ENCODE data around the gene SH2D3C.

The SH2D3C gene

GRCh38 chr9:127778280-127779135, at the start of gene SH2D3C:
TSS of gene SH2D3C (minus strand) at chr9:127778666. CDS start at chr9:127778627, 39 bp downstream.
- no peak for DNase-seq

- no peak for DNase-seq
Observed at GRCh38 chr9:127826253-127826913, 47.9 kb upstream of the SH2D3C start.

- DNase-seq: no peak
Observed at GRCh38 chr9:127825319-127826051, 47.0 kb upstream of the SH2D3C start.

GRCh38 chr9:127822108-127822507, 43.6 kb upstream of the SH2D3C start:
- no peak for DNase-seq

GRCh38 chr9:127818574-127818973, 40.1 kb upstream of the SH2D3C start:
- no peak for DNase-seq

- DNase-seq: no peak
Observed at GRCh38 chr9:127817881-127818434, 39.5 kb upstream of the SH2D3C start.

- no peak for DNase-seq
Observed at GRCh38 chr9:127816728-127817127, 38.3 kb upstream of the SH2D3C start.

GRCh38 chr9:127816362-127816725, 37.9 kb upstream of the SH2D3C start:
- DNase-seq: no peak

- no peak for DNase-seq
Observed at GRCh38 chr9:127815512-127816361, 37.3 kb upstream of the SH2D3C start.

GRCh38 chr9:127814619-127815511, 36.4 kb upstream of the SH2D3C start:
- DNase-seq: no peak

- DNase-seq: no peak
Observed at GRCh38 chr9:127813686-127814226, 35.3 kb upstream of the SH2D3C start.

GRCh38 chr9:127812936-127813675, 34.6 kb upstream of the SH2D3C start:
- no peak for DNase-seq

- DNase-seq: no peak
Observed at GRCh38 chr9:127812011-127812410, 33.5 kb upstream of the SH2D3C start.

- DNase-seq: no peak
Observed at GRCh38 chr9:127810378-127811187, 32.1 kb upstream of the SH2D3C start.

GRCh38 chr9:127809540-127810377, 31.3 kb upstream of the SH2D3C start:
- DNase-seq: no peak

GRCh38 chr9:127809002-127809539, 30.6 kb upstream of the SH2D3C start:
- DNase-seq: no peak

GRCh38 chr9:127808347-127809001, 30.0 kb upstream of the SH2D3C start:
- DNase-seq: no peak
